Body of pancreas (tissue), 4 donors: ENCODE data around the gene SATB2. TPM values are rescaled to one million over a fixed set of nuclear protein-coding genes. Genes with fewer than 3 reads are reported as not detected.

ENCODE experiments used
- ATAC-seq: fragments of 150-250 bp; one replicate; pipeline ENCODE4 v1.9.1; 2016
- DNase-seq, 4 donors: peaks; one replicate each; pipeline ENCODE4 v3.0.0-alpha.2; 2019
- H3K27ac ChIP-seq, 4 donors: fragments of 200-600 bp; sonication (generic); 1 replicate in 3 of 4; 2 replicates in 1 of 4; pipeline versions ENCODE4 v1.5.1 to v1.6.1; 2016 to 2019; ENCODE audit warnings: mild to moderate bottlenecking in 1 of 4, mixed read lengths in 1 of 4, moderate library complexity in 1 of 4
- H3K27me3 ChIP-seq, 2 donors: fragments of 200-600 bp; sonication (generic); one replicate each; pipeline ENCODE4 v1.6.0; 2016; ENCODE audit warnings: mild to moderate bottlenecking in 1 of 2
- H3K36me3 ChIP-seq, 2 donors: fragments of 200-600 bp; sonication (generic); replicated peaks in 1 of 2; 2 replicates each; pipeline ENCODE4 v1.5.1; 2016; ENCODE audit warnings: low read depth in 2 of 2; ENCODE audit not compliant: insufficient read depth in 1 of 2
- H3K4me1 ChIP-seq: fragments of 200-600 bp; sonication (generic); one replicate; pipeline ENCODE4 v1.6.0; 2016
- H3K4me3 ChIP-seq, 2 donors: fragments of 200-600 bp; sonication (generic); 1 replicate in 1 of 2; 2 replicates in 1 of 2; pipeline ENCODE4 v1.5.1; 2016 to 2019
- H3K9me3 ChIP-seq, 3 donors: fragments of 200-600 bp; sonication (generic); 1 replicate in 2 of 3; 2 replicates in 1 of 3; pipeline ENCODE4 v1.5.1; 2016
- CTCF ChIP-seq, 7 experiments: fragments of 450-650 bp in 4 of 7; fragments of 200-600 bp in 3 of 7; sonication (generic) in 3 of 7; IDR thresholded peaks; one replicate each; pipeline ENCODE4 v1.5.1; 2016 to 2019; ENCODE audit warnings: antibody characterized with exemption in 7 of 7
- POLR2A ChIP-seq, 3 donors: fragments of 450-650 bp; IDR thresholded peaks; one replicate each; pipeline ENCODE4 v1.6.1; 2016; ENCODE audit warnings: antibody characterized with exemption in 3 of 3, mild to moderate bottlenecking in 2 of 3
- WGBS, 2 donors: methylation state at CpG; one replicate each; pipeline ENCODE4 v1.1.5; 2017; 5-methylcytosine and 5-hydroxymethylcytosine counted together
- intact Hi-C: fragments of 100-400 bp; cut with DNase I; formaldehyde crosslinking; loops from one replicate; pipeline ENCODE4 v1.15.1; 2023
- total RNA-seq, 2 donors: library from RNA; depleted of rRNA; stranded (reverse); fragments of >200 nt; gene quantifications; one replicate each; pipeline ENCODE4 v1.1.0, GENCODE V29; 2016

The SATB2 gene
- total RNA-seq, 2 donors from 2014 or later = 2.6 to 4.3 TPM

- 69 to 79% methylated on average over 5 of the region's 5 CpGs for WGBS, 2 donors
- Histone ChIP-seq H3K4me3 (no peak overlapping the region), H3K4me1 (no peaks in the 10 kb centered on the region), H3K27me3 (no peaks in the 10 kb centered on the region), H3K27ac (no peak overlapping the region), H3K9me3 (no peaks in the 10 kb centered on the region), H3K36me3 (no peaks in the 10 kb centered on the region)
- no peak for ATAC-seq
- DNase-seq = no peak
- no peak for TF ChIP-seq POLR2A (IDR thresholded peaks at IDR 0.05)
- TF ChIP-seq CTCF (IDR thresholded peaks at IDR 0.05) = no peak
- intact Hi-C loops = no loop called here
Observed at GRCh38 chr2:199278099-199278498, 179.6 kb downstream of the SATB2 start.

GRCh38 chr2:199273042-199273511 is 184.7 kb downstream of the SATB2 start:
- H3K9me3 ChIP-seq = no peaks in the 10 kb centered on the region
- intact Hi-C loops = no loop called here
- WGBS, 2 donors = 54% methylated on average over 1 of the region's 1 CpG
- H3K27me3 ChIP-seq = no peaks in the 10 kb centered on the region
- H3K36me3 ChIP-seq = no peaks in the 10 kb centered on the region
- DNase-seq = no peak
- H3K4me3 ChIP-seq = no peak overlapping the region
- H3K27ac ChIP-seq = no peak overlapping the region
- H3K4me1 ChIP-seq = no peaks in the 10 kb centered on the region
- no peak for ATAC-seq
- TF ChIP-seq CTCF (IDR thresholded peaks at IDR 0.05) (no peak), POLR2A (IDR thresholded peaks at IDR 0.05) (no peak)

- H3K27ac ChIP-seq = no peak overlapping the region
- no peak for DNase-seq
- peaks cover 0 to 11% (median 0%) of the 10 kb centered on the region in 3 donors for H3K9me3 ChIP-seq
- no peak overlapping the region for H3K4me3 ChIP-seq
- ATAC-seq = no peak
- no peak for TF ChIP-seq CTCF (IDR thresholded peaks at IDR 0.05)
- TF ChIP-seq POLR2A (IDR thresholded peaks at IDR 0.05) = no peak
- no peaks in the 10 kb centered on the region for H3K27me3 ChIP-seq
- no peaks in the 10 kb centered on the region for H3K4me1 ChIP-seq
- no peaks in the 10 kb centered on the region for H3K36me3 ChIP-seq
- intact Hi-C loops = no loop called here
Observed at GRCh38 chr2:199261936-199262335, 195.8 kb downstream of the SATB2 start.

GRCh38 chr2:199261239-199261638 is 196.5 kb downstream of the SATB2 start:
- TF ChIP-seq POLR2A (IDR thresholded peaks at IDR 0.05) (no peak), CTCF (IDR thresholded peaks at IDR 0.05) (no peak)
- no peaks in the 10 kb centered on the region for H3K36me3 ChIP-seq
- no peaks in the 10 kb centered on the region for H3K27me3 ChIP-seq
- no peak overlapping the region for H3K4me3 ChIP-seq
- 31 to 48% methylated on average over 1 of the region's 1 CpG for WGBS, 2 donors
- H3K27ac ChIP-seq = no peak overlapping the region
- peaks cover 0 to 11% (median 0%) of the 10 kb centered on the region in 3 donors for H3K9me3 ChIP-seq
- no peaks in the 10 kb centered on the region for H3K4me1 ChIP-seq
- no peak for DNase-seq
- intact Hi-C loops = no loop called here
- no peak for ATAC-seq

GRCh38 chr2:199259671-199260070 is 198.1 kb downstream of the SATB2 start:
- DNase-seq = no peak
- no peaks in the 10 kb centered on the region for H3K27me3 ChIP-seq
- ATAC-seq = no peak
- H3K9me3 ChIP-seq = peaks cover 0 to 11% (median 0%) of the 10 kb centered on the region in 3 donors
- TF ChIP-seq CTCF (IDR thresholded peaks at IDR 0.05) = no peak
- no peak for TF ChIP-seq POLR2A (IDR thresholded peaks at IDR 0.05)
- no peak overlapping the region for H3K4me3 ChIP-seq
- intact Hi-C loops = no loop called here
- 36 to 81% methylated on average over 2 of the region's 2 CpGs for WGBS, 2 donors
- no peaks in the 10 kb centered on the region for H3K36me3 ChIP-seq
- no peaks in the 10 kb centered on the region for H3K4me1 ChIP-seq
- H3K27ac ChIP-seq = no peak overlapping the region
